Mucosa of descending colon (tissue), 3 donors: ENCODE results near the gene BCL7C. TPM values are rescaled to one million over a fixed set of nuclear protein-coding genes. Genes with fewer than 3 reads are reported as not detected.

Source experiments
- ATAC-seq: fragments of 200-7000 bp; cut with Tn5 transposase; one replicate; pipeline ENCODE4 v1.9.1; 2020; ENCODE audit warnings: mild to moderate bottlenecking, moderate library complexity
- DNase-seq, 3 donors: peaks; one replicate each; pipeline ENCODE4 v3.0.0-alpha.2; 2020
- H3K36me3 ChIP-seq: fragments of 200-600 bp; one replicate; pipeline ENCODE4 v1.8.0; 2021; ENCODE audit warnings: low read depth, mild to moderate bottlenecking
- H3K4me1 ChIP-seq: fragments of 200-600 bp; one replicate; pipeline ENCODE4 v1.8.0; 2021; ENCODE audit warnings: low read depth, mild to moderate bottlenecking
- H3K4me3 ChIP-seq: fragments of 200-600 bp; one replicate; pipeline ENCODE4 v1.8.0; 2021; ENCODE audit warnings: mild to moderate bottlenecking
- H3K9me3 ChIP-seq: fragments of 200-600 bp; one replicate; pipeline ENCODE4 v1.8.0; 2021; ENCODE audit warnings: mild to moderate bottlenecking
- intact Hi-C, 2 donors: fragments of 100-400 bp; cut with DNase I in 1 of 2; cut with micrococcal nuclease in 1 of 2; formaldehyde crosslinking; loops; one replicate each; pipeline versions ENCODE4 v1.11.0 to v1.11.1; 2022; cut with DNase I, micrococcal nuclease
- total RNA-seq, 3 donors: library from RNA; stranded (reverse); fragmentation: NEBNext Ultra II Directional in 2 of 3; extraction: Animal tissue kit (Norgen Biotek cat#: 25700) in 2 of 3; gene quantifications; one replicate each; pipeline versions ENCODE4 v1.2.1 to v1.2.4, GENCODE V29; 2021 to 2023
- TF ChIP-seq, protein P1 (sequence below): fragments of 200-600 bp; IDR thresholded peaks from one replicate; pipeline ENCODE4 v1.8.0; 2022; ENCODE audit warnings: antibody characterized with exemption, mild to moderate bottlenecking
- donor health status: DM: no; HTN: no; CAD: no; lungs with moderate emphysema.
- donor health status: DM: no; HTN: no; CAD: no.
- donor health status: DM: no; HTN: yes; CAD: no.

BCL7C gene
- total RNA-seq, 3 donors from 2014 or later: 20.8 to 30.6 (median 25.3) TPM

DNA sequence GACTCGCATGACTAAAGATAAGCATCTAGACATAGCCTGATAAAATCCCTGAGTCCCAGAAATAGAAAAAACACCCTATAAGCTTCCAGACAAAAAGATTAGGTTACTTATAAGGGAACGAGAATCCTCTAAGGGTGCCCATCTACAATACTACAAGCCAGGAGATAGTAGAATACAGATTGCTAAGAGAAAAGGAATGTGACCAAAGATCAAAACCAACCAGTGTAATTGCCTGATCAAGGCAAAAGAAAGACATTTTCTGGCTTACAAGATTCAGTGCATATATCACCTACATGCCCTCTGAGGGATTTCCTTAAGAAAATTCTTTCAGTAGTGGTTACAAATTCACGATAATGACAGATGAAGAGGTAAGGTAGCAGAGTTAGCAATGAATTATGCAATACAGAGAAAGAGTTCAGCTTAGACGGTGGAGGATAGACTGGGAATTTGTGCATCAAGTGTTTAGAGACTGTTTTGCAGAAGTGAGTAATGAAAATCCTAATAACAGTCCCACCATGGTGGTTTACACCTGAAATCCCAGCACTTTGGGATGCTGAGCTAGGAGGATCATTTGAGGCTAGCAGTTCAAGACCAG, 35.0 kb downstream of the BCL7C start:
- Histone ChIP-seq H3K4me3 (no peak overlapping the region), H3K9me3 (no peaks in the 10 kb centered on the region), H3K36me3 (no peaks in the 10 kb centered on the region), H3K4me1 (no peaks in the 10 kb centered on the region)
- TF ChIP-seq, protein P1, sequence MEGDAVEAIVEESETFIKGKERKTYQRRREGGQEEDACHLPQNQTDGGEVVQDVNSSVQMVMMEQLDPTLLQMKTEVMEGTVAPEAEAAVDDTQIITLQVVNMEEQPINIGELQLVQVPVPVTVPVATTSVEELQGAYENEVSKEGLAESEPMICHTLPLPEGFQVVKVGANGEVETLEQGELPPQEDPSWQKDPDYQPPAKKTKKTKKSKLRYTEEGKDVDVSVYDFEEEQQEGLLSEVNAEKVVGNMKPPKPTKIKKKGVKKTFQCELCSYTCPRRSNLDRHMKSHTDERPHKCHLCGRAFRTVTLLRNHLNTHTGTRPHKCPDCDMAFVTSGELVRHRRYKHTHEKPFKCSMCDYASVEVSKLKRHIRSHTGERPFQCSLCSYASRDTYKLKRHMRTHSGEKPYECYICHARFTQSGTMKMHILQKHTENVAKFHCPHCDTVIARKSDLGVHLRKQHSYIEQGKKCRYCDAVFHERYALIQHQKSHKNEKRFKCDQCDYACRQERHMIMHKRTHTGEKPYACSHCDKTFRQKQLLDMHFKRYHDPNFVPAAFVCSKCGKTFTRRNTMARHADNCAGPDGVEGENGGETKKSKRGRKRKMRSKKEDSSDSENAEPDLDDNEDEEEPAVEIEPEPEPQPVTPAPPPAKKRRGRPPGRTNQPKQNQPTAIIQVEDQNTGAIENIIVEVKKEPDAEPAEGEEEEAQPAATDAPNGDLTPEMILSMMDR: no peak
- DNase-seq (no peak), ATAC-seq (no peak)
- intact Hi-C loops: no loop called here

DNA sequence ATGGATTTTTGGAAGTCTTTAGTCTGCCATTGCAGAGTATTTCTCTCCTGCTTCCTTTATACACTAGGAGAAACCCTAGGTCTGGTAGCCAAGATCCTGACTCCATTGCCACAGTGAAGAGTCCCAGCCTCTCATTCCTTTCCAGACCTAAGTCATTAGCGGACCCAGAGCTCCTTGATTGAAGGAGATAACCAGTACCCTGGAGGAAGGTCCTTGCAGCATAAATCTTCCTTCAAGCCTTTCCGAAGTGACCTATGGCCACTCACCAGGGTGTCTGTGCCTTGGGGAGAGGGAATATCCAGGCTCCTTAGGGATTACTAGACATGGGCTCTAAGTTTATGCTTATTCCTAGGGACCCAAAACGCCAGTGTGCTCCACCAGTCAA, 35.8 kb downstream of the BCL7C start:
- ATAC-seq: no peak
- Histone ChIP-seq H3K36me3 (no peaks in the 10 kb centered on the region), H3K4me3 (no peak overlapping the region), H3K9me3 (no peaks in the 10 kb centered on the region), H3K4me1 (no peaks in the 10 kb centered on the region)
- TF ChIP-seq, protein P1: no peak
- intact Hi-C loops: no loop called here
- no peak for DNase-seq

DNA sequence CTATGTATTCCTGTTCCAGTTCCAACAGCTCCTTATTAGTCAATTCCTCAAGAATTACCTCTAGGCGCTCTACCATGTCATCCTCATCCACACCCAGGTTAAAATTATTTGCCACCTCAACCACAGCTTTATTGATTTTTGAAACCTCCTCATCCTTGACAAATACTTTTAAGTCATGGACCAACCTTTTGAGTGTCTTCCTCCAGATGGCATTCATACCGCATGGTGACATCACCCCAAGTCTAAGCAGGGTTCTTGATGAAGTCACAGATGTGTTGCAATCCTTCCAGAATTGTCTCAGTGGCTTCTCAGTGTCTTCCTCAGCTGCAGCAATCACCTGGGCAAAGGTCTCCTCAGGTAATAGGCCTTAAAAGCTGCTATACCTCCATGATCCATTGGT, 40.1 kb downstream of the BCL7C start:
- Histone ChIP-seq H3K4me3 (no peak overlapping the region), H3K36me3 (no peaks in the 10 kb centered on the region), H3K4me1 (no peaks in the 10 kb centered on the region), H3K9me3 (no peaks in the 10 kb centered on the region)
- DNase-seq (no peak), ATAC-seq (no peak)
- intact Hi-C loops: no loop called here
- TF ChIP-seq, protein P1: no peak

DNA sequence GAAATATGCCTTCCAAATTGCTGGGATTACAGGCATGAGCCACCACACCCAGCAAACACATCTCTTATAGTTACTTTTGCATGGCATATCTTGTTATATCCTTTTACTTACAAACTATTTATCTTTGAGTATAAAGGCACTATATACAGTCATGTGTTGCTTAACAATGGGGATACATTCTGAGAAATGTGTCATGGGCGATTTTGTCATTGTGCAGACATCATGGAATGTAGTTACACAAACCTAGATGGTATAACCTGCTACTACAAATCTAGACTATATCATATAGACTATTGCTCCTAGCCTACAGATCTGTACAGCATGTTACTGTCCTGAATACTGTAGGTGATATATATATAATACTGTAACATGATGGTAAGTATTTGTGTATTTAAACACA, 43.6 kb downstream of the BCL7C start:
- intact Hi-C loops: no loop called here
- no peak for ATAC-seq

DNA sequence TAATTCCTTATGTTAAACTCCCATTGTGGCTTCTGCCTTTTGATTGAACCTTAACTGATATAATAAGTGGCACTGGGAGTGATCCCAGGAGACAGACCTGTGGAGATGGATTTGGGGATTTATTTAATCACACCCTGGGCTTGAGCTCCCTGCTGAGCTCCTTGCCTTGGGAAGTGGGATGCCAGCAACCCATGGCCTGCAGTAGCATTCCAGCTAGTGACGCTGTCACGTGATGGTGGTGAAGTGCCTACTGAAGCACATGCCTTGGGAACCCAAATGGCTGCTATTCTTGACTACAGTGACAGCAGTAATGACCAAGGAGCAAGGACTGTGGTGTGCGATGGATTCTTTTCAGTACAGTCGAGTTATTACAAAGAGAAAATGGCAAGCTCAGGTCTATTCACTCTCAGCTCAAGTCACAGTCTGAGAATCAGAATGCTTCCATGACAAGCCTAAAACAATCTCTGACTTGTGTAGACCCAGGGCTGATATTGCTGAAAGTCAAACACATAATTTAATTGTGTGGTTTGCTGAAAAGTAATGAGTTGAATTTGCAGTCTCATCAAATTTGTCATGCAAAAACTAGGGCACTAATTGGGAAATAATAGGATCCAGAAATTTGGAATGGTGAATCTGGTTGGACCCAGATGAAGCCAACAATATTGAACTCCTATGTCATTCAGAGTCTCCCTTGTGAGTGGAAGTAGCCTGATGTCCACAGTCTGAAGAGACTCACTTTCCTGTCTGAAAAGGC, 47.1 kb downstream of the BCL7C start:
- intact Hi-C loops: no loop called here
- Histone ChIP-seq H3K4me3 (no peak overlapping the region), H3K4me1 (peaks cover 5% of the 10 kb centered on the region), H3K36me3 (no peaks in the 10 kb centered on the region), H3K9me3 (no peaks in the 10 kb centered on the region)
- DNase-seq: no peak
- TF ChIP-seq, protein P1: no peak
- ATAC-seq: no peak

More for the DNA sequence above, 43.6 kb downstream of the BCL7C start:
- no peaks in the 10 kb centered on the region for H3K4me1 ChIP-seq
- no peaks in the 10 kb centered on the region for H3K9me3 ChIP-seq
- no peaks in the 10 kb centered on the region for H3K36me3 ChIP-seq
- H3K4me3 ChIP-seq: no peak overlapping the region
- TF ChIP-seq, protein P1: no peak
- DNase-seq: no peak
